ENCODE measurements around the gene EIF4EBP3.

EIF4EBP3 gene

GRCh38 chr5:140547508-140548299, at the start of gene EIF4EBP3:
TSS of gene EIF4EBP3 (plus strand) at chr5:140547662. CDS start at chr5:140547738, 76 bp downstream.
- peak; percentile 46 to 98 (median 94) for DNase-seq

GRCh38 chr5:140497897-140498296, 49.6 kb upstream of the EIF4EBP3 start:
- no peak for DNase-seq

- DNase-seq: no peak
Measured at GRCh38 chr5:140498591-140498990, 48.9 kb upstream of the EIF4EBP3 start.

GRCh38 chr5:140502834-140503233, 44.6 kb upstream of the EIF4EBP3 start:
- DNase-seq: no peak

- no peak for DNase-seq
Measured at GRCh38 chr5:140509898-140510297, 37.6 kb upstream of the EIF4EBP3 start.

GRCh38 chr5:140513124-140513523, 34.3 kb upstream of the EIF4EBP3 start:
- no peak for DNase-seq

- DNase-seq: no peak
Measured at GRCh38 chr5:140524003-140524402, 23.5 kb upstream of the EIF4EBP3 start.

- DNase-seq: no peak
Measured at GRCh38 chr5:140540227-140540626, 7.2 kb upstream of the EIF4EBP3 start.

- no peak for DNase-seq
Measured at GRCh38 chr5:140542972-140543371, 4.5 kb upstream of the EIF4EBP3 start.

- DNase-seq: no peak
Measured at GRCh38 chr5:140544986-140545385, 2.5 kb upstream of the EIF4EBP3 start.

GRCh38 chr5:140545606-140546005, 1.9 kb upstream of the EIF4EBP3 start:
- DNase-seq: no peak

- no peak for DNase-seq
Measured at GRCh38 chr5:140546851-140547507, 483 bp upstream of the EIF4EBP3 start.

- DNase-seq: no peak
Measured at GRCh38 chr5:140548300-140548688, 832 bp downstream of the EIF4EBP3 start.

GRCh38 chr5:140548791-140549190, 1.3 kb downstream of the EIF4EBP3 start:
- DNase-seq: no peak

- peak in 7 of 58 donors; percentile 8 to 43 (median 19) for DNase-seq
Measured at GRCh38 chr5:140549237-140550144, 2.0 kb downstream of the EIF4EBP3 start.

- DNase-seq: peak in 7 of 58 donors; percentile 4 to 60 (median 23)
Measured at GRCh38 chr5:140550147-140551079, 3.0 kb downstream of the EIF4EBP3 start.

- no peak for DNase-seq
Measured at GRCh38 chr5:140551872-140552271, 4.4 kb downstream of the EIF4EBP3 start.

- DNase-seq: no peak
Measured at GRCh38 chr5:140553657-140554056, 6.2 kb downstream of the EIF4EBP3 start.

GRCh38 chr5:140554454-140554853, 7.0 kb downstream of the EIF4EBP3 start:
- no peak for DNase-seq

- DNase-seq: no peak
Measured at GRCh38 chr5:140555747-140556312, 8.4 kb downstream of the EIF4EBP3 start.
